GM23248 (cell line): ENCODE results near the gene TRPM3. TPM values are rescaled to one million over a fixed set of nuclear protein-coding genes. Genes with fewer than 3 reads are reported as not detected.

Experiments used
- DNase-seq: peaks from one replicate; pipeline ENCODE4 v3.0.0-alpha.2; 2015
- H2AFZ ChIP-seq: fragments of 200-600 bp; sonication (generic); 2 replicates; pipeline ENCODE4 v1.6.1; 2016; ENCODE audit warnings: antibody characterized with exemption
- H3F3A ChIP-seq: fragments of 200-600 bp; sonication (generic); 2 replicates; pipeline ENCODE4 v1.6.1; 2016; ENCODE audit warnings: mild to moderate bottlenecking, antibody characterized with exemption, mixed run types; ENCODE audit not compliant: insufficient read depth
- H3K27ac ChIP-seq: fragments of 200-600 bp; sonication (generic); 2 replicates; pipeline ENCODE4 v1.5.1; 2016; ENCODE audit warnings: mild to moderate bottlenecking
- H3K27me3 ChIP-seq: fragments of 200-600 bp; sonication (generic); replicated peaks from 2 replicates; pipeline ENCODE4 v1.6.1; 2016; ENCODE audit warnings: mild to moderate bottlenecking; ENCODE audit not compliant: insufficient read depth
- H3K36me3 ChIP-seq: fragments of 200-600 bp; sonication (generic); 2 replicates; pipeline ENCODE4 v1.6.1; 2016; ENCODE audit warnings: low read depth, mild to moderate bottlenecking
- H3K4me1 ChIP-seq: fragments of 200-600 bp; sonication (generic); 2 replicates; pipeline ENCODE4 v1.6.1; 2016; ENCODE audit warnings: mild to moderate bottlenecking; ENCODE audit not compliant: insufficient read depth
- H3K4me2 ChIP-seq: fragments of 200-600 bp; sonication (generic); one replicate; pipeline ENCODE4 v1.6.1; 2016; ENCODE audit warnings: mild to moderate bottlenecking; ENCODE audit not compliant: unreplicated experiment
- H3K4me3 ChIP-seq: fragments of 200-600 bp; sonication (generic); 2 replicates; pipeline ENCODE4 v1.5.1; 2016; ENCODE audit warnings: mild to moderate bottlenecking
- H3K79me2 ChIP-seq: fragments of 200-600 bp; sonication (generic); 2 replicates; pipeline ENCODE4 v1.6.1; 2016; ENCODE audit warnings: mild to moderate bottlenecking; ENCODE audit not compliant: insufficient read depth
- H3K9ac ChIP-seq: fragments of 200-600 bp; sonication (generic); 2 replicates; pipeline ENCODE4 v1.6.1; 2016; ENCODE audit warnings: mild to moderate bottlenecking
- H3K9me2 ChIP-seq: fragments of 200-600 bp; sonication (generic); 2 replicates; pipeline ENCODE4 v1.6.1; 2016; ENCODE audit warnings: mixed run types, mild to moderate bottlenecking, moderate library complexity; ENCODE audit not compliant: insufficient read depth
- H3K9me3 ChIP-seq: fragments of 200-600 bp; sonication (generic); one replicate; pipeline ENCODE4 v1.6.1; 2017; ENCODE audit warnings: low read depth
- H4K20me1 ChIP-seq: fragments of 200-600 bp; sonication (generic); 2 replicates; pipeline ENCODE4 v1.6.0; 2016; ENCODE audit not compliant: insufficient read depth
- EZH2 ChIP-seq: fragments of 200-600 bp; sonication (generic); IDR thresholded peaks from 2 replicates; pipeline ENCODE4 v1.6.1; 2018; ENCODE audit warnings: antibody characterized with exemption, mild to moderate bottlenecking; ENCODE audit not compliant: insufficient read depth, poor library complexity, severe bottlenecking
- EZH2phosphoT487 ChIP-seq: fragments of 200-600 bp; sonication (generic); IDR thresholded peaks from 2 replicates; pipeline ENCODE4 v1.6.1; 2018; ENCODE audit warnings: antibody characterized with exemption, moderate library complexity, mild to moderate bottlenecking, low read depth; ENCODE audit not compliant: insufficient read depth
- WGBS, 2 experiments: methylation state at CpG; one replicate each; pipeline ENCODE4 v1.1.6; 2015 to 2017; ENCODE audit warnings: low lambda C conversion rate in 2 of 2, low coverage in 1 of 2; ENCODE audit errors: missing lambda C conversion rate in 2 of 2; 5-methylcytosine and 5-hydroxymethylcytosine counted together
- in situ Hi-C: fragments of 300-500 bp; cut with MboI; formaldehyde crosslinking; loops from 2 replicates; pipeline ENCODE4 v1.15.0; 2020
- polyA plus RNA-seq: library from polyadenylated mRNA; unstranded; fragments of >200 nt; fragmentation: Nextera tagmentation; extraction: Ambion mirVana; gene quantifications from 2 replicates; pipeline ENCODE4 v1.2.1, GENCODE V29; 2016
- total RNA-seq: library from RNA; depleted of rRNA; stranded (reverse); fragments of >200 nt; shearing (Covaris generic); gene quantifications from 2 replicates; pipeline ENCODE4 v1.2.3, GENCODE V29; 2014

Gene TRPM3
- total and polyA plus RNA-seq, 2 experiments from 2014 or later, result not detected

DNA sequence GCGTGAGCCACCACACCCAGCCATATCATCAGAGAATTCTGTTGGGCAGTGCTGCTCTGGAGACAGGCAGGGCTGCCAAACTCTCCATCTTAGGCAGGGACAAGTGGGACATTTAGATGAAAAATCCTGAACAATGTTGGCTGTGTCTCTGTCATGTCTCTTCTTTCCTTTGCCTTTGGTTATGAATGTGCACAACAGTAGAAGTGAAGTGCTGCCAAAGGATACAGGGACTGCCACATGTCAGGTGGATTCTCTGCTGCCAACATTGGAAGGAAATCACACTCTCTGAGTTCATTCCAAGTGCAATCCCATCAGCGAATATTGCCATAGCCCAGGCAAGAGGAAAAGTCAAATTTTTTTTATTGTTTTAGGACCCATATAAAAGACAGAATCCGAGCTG lies 348.8 kb downstream of the TRPM3 start:
- H2AFZ ChIP-seq, result no peak overlapping the region
- no peaks in the 10 kb centered on the region for H4K20me1 ChIP-seq
- in situ Hi-C loops, result no loop called here

DNA sequence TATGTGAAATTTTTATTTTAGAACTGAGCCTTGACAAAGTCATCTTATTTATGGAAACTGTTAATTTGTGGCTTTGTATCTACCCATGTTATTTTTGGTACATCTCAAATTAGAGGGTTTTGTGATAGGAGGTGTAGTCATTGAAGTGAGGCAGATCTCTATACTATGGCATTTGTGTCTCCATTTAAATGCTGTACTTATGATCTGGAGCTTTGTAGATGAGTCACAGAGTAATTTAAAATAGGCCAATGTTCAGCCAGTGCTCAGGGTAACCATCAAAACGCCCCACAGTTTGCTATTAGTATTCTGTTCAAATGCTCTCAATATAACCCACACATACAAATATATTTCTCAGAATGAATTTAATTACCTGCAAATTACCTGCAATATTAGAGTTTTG lies 355.5 kb downstream of the TRPM3 start:
- Histone ChIP-seq H3K9ac (no peak overlapping the region), H3K4me1 (no peaks in the 10 kb centered on the region), H2AFZ (no peak overlapping the region), H3K9me3 (no peaks in the 10 kb centered on the region), H3K79me2 (no peaks in the 10 kb centered on the region), H4K20me1 (no peaks in the 10 kb centered on the region), H3K27me3 (no peaks in the 10 kb centered on the region), H3F3A (no peaks in the 10 kb centered on the region), H3K9me2 (no peaks in the 10 kb centered on the region), H3K4me3 (no peak overlapping the region), H3K27ac (no peak overlapping the region), H3K36me3 (no peaks in the 10 kb centered on the region), H3K4me2 (no peak overlapping the region)
- in situ Hi-C loops, result no loop called here
- no peak for DNase-seq
- TF ChIP-seq EZH2, result no peak
- TF ChIP-seq EZH2phosphoT487, result no peak
- WGBS, 2 experiments, result 6 to 16% methylated on average over 1 of the region's 1 CpG

More for the DNA sequence above, 348.8 kb downstream of the TRPM3 start:
- Histone ChIP-seq H3K79me2 (no peaks in the 10 kb centered on the region), H3K4me3 (no peak overlapping the region), H3K9me2 (no peaks in the 10 kb centered on the region), H3K27me3 (no peaks in the 10 kb centered on the region), H3K36me3 (no peaks in the 10 kb centered on the region), H3K9ac (no peak overlapping the region), H3K4me2 (no peak overlapping the region), H3K9me3 (no peaks in the 10 kb centered on the region), H3K4me1 (no peaks in the 10 kb centered on the region), H3F3A (no peaks in the 10 kb centered on the region), H3K27ac (no peak overlapping the region)
- WGBS, 2 experiments, result 28 to 33% methylated on average over 3 of the region's 3 CpGs
- TF ChIP-seq EZH2 (no peak), EZH2phosphoT487 (no peak)
- DNase-seq, result no peak

GRCh38 chr9:70761139-70761670 lies 360.2 kb downstream of the TRPM3 start:
- no peaks in the 10 kb centered on the region for H4K20me1 ChIP-seq
- H3K36me3 ChIP-seq, result no peaks in the 10 kb centered on the region
- no peak overlapping the region for H3K9ac ChIP-seq
- H3K79me2 ChIP-seq, result no peaks in the 10 kb centered on the region
- no peaks in the 10 kb centered on the region for H3F3A ChIP-seq
- in situ Hi-C loops, result no loop called here
- H3K9me2 ChIP-seq, result no peaks in the 10 kb centered on the region
- no peaks in the 10 kb centered on the region for H3K9me3 ChIP-seq
- no peak overlapping the region for H3K27ac ChIP-seq
- TF ChIP-seq EZH2phosphoT487 (no peak), EZH2 (no peak)
- no peaks in the 10 kb centered on the region for H3K4me1 ChIP-seq
- H3K4me2 ChIP-seq, result no peak overlapping the region
- H3K27me3 ChIP-seq, result no peaks in the 10 kb centered on the region
- no peak overlapping the region for H2AFZ ChIP-seq
- no peak overlapping the region for H3K4me3 ChIP-seq
- DNase-seq, result no peak
- 12 to 18% methylated on average over 8 of the region's 8 CpGs for WGBS, 2 experiments

DNA sequence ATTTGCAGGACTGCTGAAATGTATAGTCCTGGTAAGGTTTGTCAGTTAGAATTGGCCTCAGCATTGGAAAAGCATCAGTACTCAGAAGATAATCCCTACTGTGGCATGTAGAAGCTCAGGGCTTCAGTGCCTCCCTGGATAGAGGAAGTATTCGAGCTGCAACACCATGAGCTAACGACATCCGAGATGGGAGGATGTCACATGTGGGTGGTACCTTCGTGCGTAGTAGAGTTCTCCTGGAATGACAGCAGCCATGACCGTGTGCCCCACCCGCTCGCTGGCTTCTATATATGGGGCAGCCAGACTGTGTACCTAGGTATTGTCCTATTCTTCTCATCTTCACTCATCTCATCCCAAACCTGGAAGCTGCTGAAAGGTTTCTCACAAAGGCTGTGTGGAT lies 361.2 kb downstream of the TRPM3 start:
- no peaks in the 10 kb centered on the region for H3F3A ChIP-seq
- no peaks in the 10 kb centered on the region for H3K79me2 ChIP-seq
- in situ Hi-C loops, result no loop called here
- no peaks in the 10 kb centered on the region for H3K9me3 ChIP-seq
- DNase-seq, result no peak
- no peak overlapping the region for H3K4me3 ChIP-seq
- H2AFZ ChIP-seq, result no peak overlapping the region
- 43 to 45% methylated on average over 8 of the region's 8 CpGs for WGBS, 2 experiments
- H3K4me1 ChIP-seq, result no peaks in the 10 kb centered on the region
- no peak overlapping the region for H3K27ac ChIP-seq
- H3K9ac ChIP-seq, result no peak overlapping the region
- no peaks in the 10 kb centered on the region for H3K9me2 ChIP-seq
- H3K4me2 ChIP-seq, result no peak overlapping the region
- H4K20me1 ChIP-seq, result no peaks in the 10 kb centered on the region
- H3K27me3 ChIP-seq, result no peaks in the 10 kb centered on the region
- no peaks in the 10 kb centered on the region for H3K36me3 ChIP-seq
- no peak for TF ChIP-seq EZH2phosphoT487
- no peak for TF ChIP-seq EZH2

- DNase-seq, result no peak
- WGBS, 2 experiments, result 25 to 38% methylated on average over 4 of the region's 4 CpGs
- no peak overlapping the region for H2AFZ ChIP-seq
- H4K20me1 ChIP-seq, result no peaks in the 10 kb centered on the region
- H3K36me3 ChIP-seq, result no peaks in the 10 kb centered on the region
- no peaks in the 10 kb centered on the region for H3F3A ChIP-seq
- no peak overlapping the region for H3K9ac ChIP-seq
- H3K9me2 ChIP-seq, result no peaks in the 10 kb centered on the region
- no peak overlapping the region for H3K4me2 ChIP-seq
- no peaks in the 10 kb centered on the region for H3K9me3 ChIP-seq
- no peaks in the 10 kb centered on the region for H3K79me2 ChIP-seq
- no peak overlapping the region for H3K27ac ChIP-seq
- no peak overlapping the region for H3K4me3 ChIP-seq
- no peak for TF ChIP-seq EZH2phosphoT487
- no peak for TF ChIP-seq EZH2
- in situ Hi-C loops, result no loop called here
- H3K4me1 ChIP-seq, result no peaks in the 10 kb centered on the region
- H3K27me3 ChIP-seq, result no peaks in the 10 kb centered on the region; the same call in 1 of the 2 replicates
Observed at GRCh38 chr9:70753311-70753710, 368.1 kb downstream of the TRPM3 start.
